Glutamatergic neuron (in vitro differentiated cells): Measurements from ENCODE around the gene SLC23A2. TPM values are rescaled to one million over a fixed set of nuclear protein-coding genes. Genes with fewer than 3 reads are reported as not detected.

Source experiments
- DNase-seq: peaks from one replicate; pipeline ENCODE4 v3.0.0; 2022
- H3K27ac Mint-ChIP-seq: one replicate; pipeline ENCODE4 v1.8.0; 2020; ENCODE audit warnings: mild to moderate bottlenecking, mixed read lengths, inconsistent platforms; ENCODE audit not compliant: unreplicated experiment
- H3K27me3 Mint-ChIP-seq: one replicate; pipeline ENCODE4 v1.8.0; 2020; ENCODE audit warnings: mild to moderate bottlenecking, moderate library complexity, mixed read lengths, inconsistent platforms; ENCODE audit not compliant: unreplicated experiment
- H3K36me3 Mint-ChIP-seq: one replicate; pipeline ENCODE4 v1.8.0; 2020; ENCODE audit warnings: mild to moderate bottlenecking, mixed read lengths, inconsistent platforms; ENCODE audit not compliant: unreplicated experiment
- H3K4me1 Mint-ChIP-seq: one replicate; pipeline ENCODE4 v1.8.0; 2020; ENCODE audit warnings: mild to moderate bottlenecking, low read depth, mixed read lengths, inconsistent platforms; ENCODE audit not compliant: unreplicated experiment
- H3K4me3 Mint-ChIP-seq: one replicate; pipeline ENCODE4 v1.8.0; 2020; ENCODE audit warnings: mild to moderate bottlenecking, mixed read lengths, inconsistent platforms; ENCODE audit not compliant: unreplicated experiment
- H3K9me3 Mint-ChIP-seq: one replicate; pipeline ENCODE4 v1.8.0; 2020; ENCODE audit warnings: mild to moderate bottlenecking, moderate library complexity, mixed read lengths, inconsistent platforms; ENCODE audit not compliant: unreplicated experiment
- CTCF ChIP-seq: fragments of 200-600 bp; sonication (generic); IDR thresholded peaks from one replicate; pipeline ENCODE4 v1.5.0; 2021; ENCODE audit not compliant: partially characterized antibody, unreplicated experiment
- total RNA-seq: library from RNA; stranded (reverse); fragmentation: NEBNext Ultra II Directional; extraction: Animal tissue kit (Norgen Biotek cat#: 25700); gene quantifications from one replicate; pipeline ENCODE4 v1.2.1, GENCODE V29; 2021; ENCODE audit not compliant: unreplicated experiment

Gene SLC23A2
- total RNA-seq, 1 donor from 2014 or later: 20.4 TPM

GRCh38 chr20:4966826-4967751 is 34.2 kb downstream of the SLC23A2 start:
- Mint-ChIP-seq H3K4me1 (peaks cover 2% of the 10 kb centered on the region), H3K27me3 (no peaks in the 10 kb centered on the region), H3K27ac (peak overlapping the region; percentile 24), H3K9me3 (no peaks in the 10 kb centered on the region), H3K4me3 (no peak overlapping the region), H3K36me3 (peaks cover 4% of the 10 kb centered on the region)
- DNase-seq: no peak
- TF ChIP-seq CTCF: no peak

DNA sequence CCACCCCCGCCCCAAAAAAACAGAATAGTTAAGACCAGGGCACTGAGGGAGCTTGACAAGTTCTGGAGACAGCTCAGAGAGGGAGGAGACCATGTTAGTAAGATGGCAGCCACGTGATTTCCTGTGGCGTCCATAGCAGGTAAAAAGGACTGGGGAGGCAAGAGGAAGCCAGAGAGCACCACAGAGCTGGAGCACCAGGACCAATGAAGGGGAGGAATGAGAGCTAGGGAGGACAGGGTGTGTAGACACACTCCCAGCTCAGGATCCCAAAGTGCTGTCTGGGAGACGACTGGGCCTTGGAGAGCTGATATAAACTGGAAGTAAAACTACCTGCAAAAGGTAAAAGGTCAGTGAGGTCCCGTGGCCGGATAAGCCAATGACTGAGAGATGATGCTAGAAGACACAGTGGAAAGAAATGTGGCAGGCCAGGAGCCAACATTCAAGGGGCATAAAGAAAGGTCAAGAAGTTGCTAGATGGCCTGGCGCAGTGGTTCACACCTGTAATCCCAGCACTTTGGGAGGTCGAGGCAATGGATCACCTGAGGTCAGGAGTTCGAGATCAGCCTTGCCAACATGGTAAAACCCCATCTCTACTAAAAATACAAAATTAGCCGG is 39.0 kb downstream of the SLC23A2 start:
- H3K27ac Mint-ChIP-seq: no peak overlapping the region
- H3K9me3 Mint-ChIP-seq: no peaks in the 10 kb centered on the region
- DNase-seq: no peak
- H3K27me3 Mint-ChIP-seq: no peaks in the 10 kb centered on the region
- no peak for TF ChIP-seq CTCF
- H3K4me1 Mint-ChIP-seq: peaks cover 2% of the 10 kb centered on the region
- H3K4me3 Mint-ChIP-seq: no peak overlapping the region
- peaks cover 4% of the 10 kb centered on the region for H3K36me3 Mint-ChIP-seq

- DNase-seq: no peak
- Mint-ChIP-seq H3K4me3 (no peak overlapping the region), H3K9me3 (no peaks in the 10 kb centered on the region), H3K27ac (no peak overlapping the region), H3K27me3 (no peaks in the 10 kb centered on the region), H3K4me1 (peaks cover 1% of the 10 kb centered on the region), H3K36me3 (peaks cover 4% of the 10 kb centered on the region)
- no peak for TF ChIP-seq CTCF
Observed at GRCh38 chr20:4961746-4962145, 39.6 kb downstream of the SLC23A2 start.

DNA sequence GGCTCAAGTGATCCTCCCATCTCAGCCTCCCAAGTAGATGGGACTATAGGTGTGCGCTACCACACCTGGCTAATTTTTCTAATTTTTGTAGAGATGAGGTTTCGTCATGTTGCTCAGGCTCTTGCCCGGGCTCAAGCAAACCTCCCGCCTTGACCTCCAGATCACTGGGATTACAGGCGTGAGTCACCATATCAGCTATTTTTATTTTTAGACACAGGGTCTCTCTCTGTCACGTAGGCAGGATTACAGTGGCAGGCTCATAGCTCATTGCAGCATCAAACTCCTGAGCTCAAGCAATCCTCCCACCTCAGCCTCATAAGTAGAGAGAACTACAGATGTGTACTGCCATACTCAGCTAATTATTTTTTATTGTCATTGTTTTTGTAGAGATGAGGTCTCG is 41.7 kb downstream of the SLC23A2 start:
- H3K27me3 Mint-ChIP-seq: no peaks in the 10 kb centered on the region
- no peak overlapping the region for H3K27ac Mint-ChIP-seq
- H3K4me3 Mint-ChIP-seq: no peak overlapping the region
- no peak for DNase-seq
- no peaks in the 10 kb centered on the region for H3K9me3 Mint-ChIP-seq
- no peaks in the 10 kb centered on the region for H3K4me1 Mint-ChIP-seq
- H3K36me3 Mint-ChIP-seq: peaks cover 4% of the 10 kb centered on the region
- TF ChIP-seq CTCF: no peak

DNA sequence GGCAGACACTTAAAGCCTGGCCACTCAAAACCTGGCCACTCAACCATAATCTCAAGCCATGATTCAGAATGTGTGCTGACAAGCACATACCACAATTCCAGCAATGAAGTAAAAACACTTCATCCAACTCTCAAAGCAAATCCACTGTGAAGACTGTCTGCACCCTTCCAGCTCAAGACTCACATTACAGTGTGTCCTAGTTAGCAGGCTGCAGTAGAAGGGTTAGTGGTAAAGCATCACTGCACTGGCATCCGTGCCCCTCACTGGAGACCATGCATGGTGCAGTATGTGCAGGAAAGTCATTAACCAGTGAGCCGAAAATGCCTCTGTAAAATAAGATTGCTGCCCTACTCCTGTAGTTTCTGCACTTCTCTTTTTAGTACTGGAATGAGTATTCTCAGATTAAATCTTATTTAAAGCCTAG is 43.4 kb downstream of the SLC23A2 start:
- TF ChIP-seq CTCF: no peak
- Mint-ChIP-seq H3K27me3 (no peaks in the 10 kb centered on the region), H3K36me3 (peaks cover 4% of the 10 kb centered on the region), H3K9me3 (no peaks in the 10 kb centered on the region), H3K4me3 (no peak overlapping the region), H3K27ac (no peak overlapping the region), H3K4me1 (no peaks in the 10 kb centered on the region)
- DNase-seq: no peak
